ENCODE data around the gene DIS3L2.

GRCh38 chr2:231992888-231993287, 31.4 kb downstream of the DIS3L2 start:
- TF ChIP-seq EZH2 (IDR thresholded peaks at IDR 0.05; ENCODE audit: borderline replicate concordance, low read length), result no peak
- TF ChIP-seq, protein P1, sequence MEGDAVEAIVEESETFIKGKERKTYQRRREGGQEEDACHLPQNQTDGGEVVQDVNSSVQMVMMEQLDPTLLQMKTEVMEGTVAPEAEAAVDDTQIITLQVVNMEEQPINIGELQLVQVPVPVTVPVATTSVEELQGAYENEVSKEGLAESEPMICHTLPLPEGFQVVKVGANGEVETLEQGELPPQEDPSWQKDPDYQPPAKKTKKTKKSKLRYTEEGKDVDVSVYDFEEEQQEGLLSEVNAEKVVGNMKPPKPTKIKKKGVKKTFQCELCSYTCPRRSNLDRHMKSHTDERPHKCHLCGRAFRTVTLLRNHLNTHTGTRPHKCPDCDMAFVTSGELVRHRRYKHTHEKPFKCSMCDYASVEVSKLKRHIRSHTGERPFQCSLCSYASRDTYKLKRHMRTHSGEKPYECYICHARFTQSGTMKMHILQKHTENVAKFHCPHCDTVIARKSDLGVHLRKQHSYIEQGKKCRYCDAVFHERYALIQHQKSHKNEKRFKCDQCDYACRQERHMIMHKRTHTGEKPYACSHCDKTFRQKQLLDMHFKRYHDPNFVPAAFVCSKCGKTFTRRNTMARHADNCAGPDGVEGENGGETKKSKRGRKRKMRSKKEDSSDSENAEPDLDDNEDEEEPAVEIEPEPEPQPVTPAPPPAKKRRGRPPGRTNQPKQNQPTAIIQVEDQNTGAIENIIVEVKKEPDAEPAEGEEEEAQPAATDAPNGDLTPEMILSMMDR (IDR thresholded peaks at IDR 0.05; ENCODE audit: low read length), result no peak

Data from OCI-LY1 (cell line).